A673 (cell line): ENCODE data around the gene TBC1D10B. TPM values are rescaled to one million over a fixed set of nuclear protein-coding genes. Genes with fewer than 3 reads are reported as not detected.

Experiments used
- BruUV-seq: library from RNA; stranded (reverse); fragments of 400-500 nt; replicated peaks from 2 replicates; lab custom pipeline; 2021; lab: Mats Ljungman, UMichigan
- CTCF ChIA-PET: fragments of 300-600 bp; sonication (Branson Sonifier 250); formaldehyde crosslinking; loops from one replicate; lab custom pipeline; 2022; ENCODE audit warnings: antibody characterized with exemption; lab: Charles Lee
- POLR2A ChIA-PET: fragments of 300-600 bp; sonication (Branson Sonifier 250); formaldehyde crosslinking; loops from one replicate; lab custom pipeline; 2022; ENCODE audit warnings: antibody characterized with exemption; ENCODE audit not compliant: low non-redundant PET; lab: Charles Lee
- DNase-seq: peaks from one replicate; pipeline ENCODE4 v3.0.0-alpha.2; 2015; ENCODE audit warnings: low spot score
- H3K27ac ChIP-seq: fragments of 200-600 bp; sonication (generic); 2 replicates; pipeline ENCODE4 v1.5.1; 2016; ENCODE audit warnings: mixed run types, low read depth, mild to moderate bottlenecking, mixed read lengths, antibody characterized with exemption, low read length; ENCODE audit not compliant: poor library complexity, severe bottlenecking
- H3K27me3 ChIP-seq: fragments of 200-600 bp; sonication (generic); replicated peaks from 2 replicates; pipeline ENCODE4 v1.6.1; 2017; ENCODE audit warnings: mixed run types, low read depth, mild to moderate bottlenecking, mixed read lengths, antibody characterized with exemption, low read length; ENCODE audit not compliant: insufficient read depth, poor library complexity
- H3K36me3 ChIP-seq: fragments of 200-600 bp; sonication (generic); 2 replicates; pipeline ENCODE4 v1.6.1; 2016; ENCODE audit warnings: mixed run types, mild to moderate bottlenecking, mixed read lengths, antibody characterized with exemption, low read length; ENCODE audit not compliant: insufficient read depth, poor library complexity, severe bottlenecking
- H3K4me1 ChIP-seq: fragments of 200-600 bp; sonication (generic); 2 replicates; pipeline ENCODE4 v1.6.1; 2017; ENCODE audit warnings: mixed run types, mild to moderate bottlenecking, mixed read lengths, antibody characterized with exemption, low read length; ENCODE audit not compliant: insufficient read depth, poor library complexity, severe bottlenecking
- H3K4me3 ChIP-seq: fragments of 200-600 bp; sonication (generic); 2 replicates; pipeline ENCODE4 v1.5.1; 2016; ENCODE audit warnings: low read depth, mixed run types, mild to moderate bottlenecking, mixed read lengths, low read length; ENCODE audit not compliant: poor library complexity, severe bottlenecking
- H3K9me3 ChIP-seq: fragments of 200-600 bp; sonication (generic); 2 replicates; pipeline ENCODE4 v1.6.1; 2016; ENCODE audit warnings: mixed run types, low read depth, mild to moderate bottlenecking, mixed read lengths, antibody characterized with exemption, low read length; ENCODE audit not compliant: poor library complexity, severe bottlenecking
- EZH2 ChIP-seq: fragments of 200-600 bp; sonication (generic); IDR thresholded peaks from 2 replicates; pipeline ENCODE4 v1.6.1; 2017; ENCODE audit warnings: borderline replicate concordance, low read depth, mild to moderate bottlenecking, mixed read lengths, antibody characterized with exemption, low read length; ENCODE audit not compliant: poor library complexity, severe bottlenecking
- intact Hi-C: fragments of 100-400 bp; cut with micrococcal nuclease; formaldehyde crosslinking; loops from one replicate; pipeline ENCODE4 v1.10.0; 2022; ENCODE audit not compliant: unreplicated experiment
- total RNA-seq: library from RNA; stranded (reverse); gene quantifications from 2 replicates; pipeline ENCODE4 v1.2.3, GENCODE V29; 2021
- TF ChIP-seq, protein P1 (sequence below): fragments of 300-800, 200-600 bp; sonication (generic); conservative IDR thresholded peaks from 2 replicates; pipeline ENCODE4 v1.5.1; 2017; ENCODE audit warnings: low read depth, mild to moderate bottlenecking, antibody characterized with exemption, low read length, moderate library complexity, mixed read lengths

Gene TBC1D10B
- total RNA-seq, 1 experiment from 2014 or later = 66.0 TPM

DNA sequence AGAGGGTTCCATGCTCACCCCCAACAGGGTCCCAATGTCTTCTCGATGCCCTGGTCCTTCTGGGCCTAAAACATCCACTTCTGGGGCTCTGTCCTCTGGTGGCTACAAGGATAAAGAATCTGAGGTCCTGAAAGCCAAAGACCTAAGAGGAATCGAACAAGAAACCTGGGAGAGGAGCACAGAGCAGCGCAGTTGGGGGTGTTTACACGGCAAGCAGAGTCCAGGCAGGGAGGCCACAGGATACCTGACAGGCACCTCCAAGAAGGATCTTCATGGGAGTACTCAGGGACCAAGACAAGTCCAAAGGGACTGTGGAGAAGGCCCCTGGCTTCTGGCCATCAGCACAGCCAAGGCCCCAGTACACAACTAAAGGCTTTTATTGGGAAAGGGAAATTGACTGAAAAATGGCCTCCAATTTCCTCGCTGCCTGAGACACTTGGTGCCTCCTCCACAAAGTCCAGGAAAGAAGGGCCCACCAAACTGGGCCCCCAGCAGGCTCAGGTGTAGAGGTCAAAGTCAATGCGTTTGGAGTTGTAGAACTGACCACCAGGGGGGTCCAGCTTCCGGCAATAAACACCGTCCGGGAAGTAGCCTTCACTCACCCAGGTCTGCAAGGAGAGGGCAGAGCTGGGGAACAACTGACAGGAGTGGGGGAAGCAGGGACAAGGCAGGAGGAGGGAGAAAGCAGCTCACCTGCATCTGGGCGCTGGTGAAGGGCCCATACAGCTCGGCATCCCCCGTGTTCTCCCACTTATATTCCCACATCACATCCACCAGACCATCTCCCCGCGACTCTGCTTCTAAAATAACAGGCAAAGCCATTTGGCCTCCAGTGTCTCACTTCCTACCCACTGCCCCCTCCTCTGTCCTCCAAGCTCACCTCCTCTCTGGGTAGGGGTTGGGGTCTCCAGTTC, 17.5 kb downstream of the TBC1D10B start:
- DNase-seq = no peak
- no peak overlapping the region for H3K4me3 ChIP-seq
- BruUV-seq = no TSS peak

DNA sequence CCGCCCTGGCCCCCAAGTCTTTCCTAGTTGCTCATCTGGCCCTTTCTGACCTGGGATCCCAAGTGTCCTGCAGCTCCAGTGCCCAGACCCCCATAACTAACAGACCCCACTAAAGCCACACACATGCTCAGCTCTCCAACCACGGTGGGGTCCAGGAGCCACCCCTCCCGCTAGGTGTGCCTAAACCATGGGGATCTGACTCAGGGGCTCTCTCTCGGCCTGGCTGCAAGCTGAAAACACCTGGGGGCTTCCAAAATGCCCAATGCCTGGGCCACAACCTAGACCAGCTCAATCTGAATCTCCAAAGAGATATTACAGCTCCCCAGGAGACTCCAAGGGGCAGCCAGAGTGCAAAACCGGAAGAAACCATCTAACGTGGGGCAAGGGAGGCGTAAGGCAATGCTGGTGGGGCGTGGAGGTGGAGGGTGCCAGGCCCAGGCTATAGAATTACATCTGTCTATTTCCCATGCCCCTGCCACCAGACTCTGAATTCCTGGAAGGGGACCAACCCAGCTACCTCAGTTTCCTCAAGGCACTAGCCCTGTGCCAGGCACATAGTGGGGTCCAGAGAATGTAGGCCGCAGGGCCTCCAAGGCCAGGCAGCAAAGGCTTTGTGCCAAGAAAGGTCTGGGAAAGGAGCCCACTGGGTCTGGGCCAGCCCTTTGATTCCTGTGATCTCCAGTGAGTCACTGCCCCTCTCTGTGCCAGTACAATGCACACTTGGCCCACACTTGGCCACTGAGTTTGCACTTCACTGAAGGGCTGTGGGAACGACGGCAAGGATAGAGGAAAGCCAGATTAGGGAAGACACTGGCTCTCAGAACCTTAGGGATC, 18.5 kb downstream of the TBC1D10B start:
- DNase-seq = no peak
- intact Hi-C loops = no loop called here
- peaks cover 38% of the 10 kb centered on the region for H3K36me3 ChIP-seq
- POLR2A ChIA-PET = no interaction called here
- H3K9me3 ChIP-seq = no peaks in the 10 kb centered on the region
- BruUV-seq = no TSS peak
- CTCF ChIA-PET = no interaction called here
- no peak for TF ChIP-seq EZH2
- TF ChIP-seq, protein P1, sequence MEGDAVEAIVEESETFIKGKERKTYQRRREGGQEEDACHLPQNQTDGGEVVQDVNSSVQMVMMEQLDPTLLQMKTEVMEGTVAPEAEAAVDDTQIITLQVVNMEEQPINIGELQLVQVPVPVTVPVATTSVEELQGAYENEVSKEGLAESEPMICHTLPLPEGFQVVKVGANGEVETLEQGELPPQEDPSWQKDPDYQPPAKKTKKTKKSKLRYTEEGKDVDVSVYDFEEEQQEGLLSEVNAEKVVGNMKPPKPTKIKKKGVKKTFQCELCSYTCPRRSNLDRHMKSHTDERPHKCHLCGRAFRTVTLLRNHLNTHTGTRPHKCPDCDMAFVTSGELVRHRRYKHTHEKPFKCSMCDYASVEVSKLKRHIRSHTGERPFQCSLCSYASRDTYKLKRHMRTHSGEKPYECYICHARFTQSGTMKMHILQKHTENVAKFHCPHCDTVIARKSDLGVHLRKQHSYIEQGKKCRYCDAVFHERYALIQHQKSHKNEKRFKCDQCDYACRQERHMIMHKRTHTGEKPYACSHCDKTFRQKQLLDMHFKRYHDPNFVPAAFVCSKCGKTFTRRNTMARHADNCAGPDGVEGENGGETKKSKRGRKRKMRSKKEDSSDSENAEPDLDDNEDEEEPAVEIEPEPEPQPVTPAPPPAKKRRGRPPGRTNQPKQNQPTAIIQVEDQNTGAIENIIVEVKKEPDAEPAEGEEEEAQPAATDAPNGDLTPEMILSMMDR = no peak
- no peak overlapping the region for H3K27ac ChIP-seq
- H3K4me1 ChIP-seq = peaks cover 13% of the 10 kb centered on the region
- H3K27me3 ChIP-seq = no peaks in the 10 kb centered on the region
- H3K4me3 ChIP-seq = no peak overlapping the region

More for the DNA sequence above, 17.5 kb downstream of the TBC1D10B start:
- Histone ChIP-seq H3K9me3 (no peaks in the 10 kb centered on the region), H3K27ac (no peak overlapping the region), H3K27me3 (no peaks in the 10 kb centered on the region), H3K36me3 (peaks cover 43% of the 10 kb centered on the region), H3K4me1 (peaks cover 13% of the 10 kb centered on the region)
- TF ChIP-seq, protein P1 = no peak
- TF ChIP-seq EZH2 = no peak
- ChIA-PET CTCF (no interaction called here), POLR2A (no interaction called here)
- intact Hi-C loops = no loop called here

DNA sequence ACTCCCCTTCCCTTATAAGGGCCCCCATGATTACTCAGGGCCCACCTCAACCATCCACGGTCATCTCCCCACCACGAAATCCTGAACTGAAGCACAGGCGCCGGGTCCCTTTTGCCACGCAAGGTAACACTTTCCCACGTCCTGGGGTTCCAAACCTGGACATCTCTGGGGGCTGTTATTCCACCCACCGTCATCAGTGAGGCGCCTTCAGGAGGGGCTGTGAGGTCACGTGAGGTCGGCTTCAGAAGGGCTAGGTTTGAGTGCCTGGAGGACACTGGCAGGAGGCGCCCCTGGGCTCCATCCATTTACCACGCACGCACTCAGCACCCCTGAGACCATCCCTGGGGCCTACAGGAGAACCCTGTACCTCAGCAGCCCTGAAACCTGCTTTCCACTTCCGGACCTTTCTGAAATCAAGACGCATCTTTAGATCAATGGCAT, 19.3 kb downstream of the TBC1D10B start:
- ChIA-PET POLR2A (no interaction called here), CTCF (no interaction called here)
- no TSS peak for BruUV-seq

More for the DNA sequence above, 19.3 kb downstream of the TBC1D10B start:
- H3K36me3 ChIP-seq = peaks cover 38% of the 10 kb centered on the region
- peaks cover 13% of the 10 kb centered on the region for H3K4me1 ChIP-seq
- intact Hi-C loops = no loop called here
- no peak overlapping the region for H3K27ac ChIP-seq
- no peaks in the 10 kb centered on the region for H3K27me3 ChIP-seq
- DNase-seq = no peak
- TF ChIP-seq EZH2 = no peak
- TF ChIP-seq, protein P1 = no peak
- H3K4me3 ChIP-seq = no peak overlapping the region
- no peaks in the 10 kb centered on the region for H3K9me3 ChIP-seq
